ENCODE results near the gene POMT1. TPM values are rescaled to one million over a fixed set of nuclear protein-coding genes. Genes with fewer than 3 reads are reported as not detected.

POMT1 gene
- total and polyA plus RNA-seq, 4 donors: 11.9 to 28.3 (median 23.1) TPM

GRCh38 chr9:131565369-131565768, 62.7 kb downstream of the POMT1 start:
- Histone ChIP-seq H3K9me3 (ENCODE audit: control insufficient read depth in 4 of 4, insufficient read depth in 3 of 4, low read length in 3 of 4) (peaks cover 0 to 5% (median 0%) of the 10 kb centered on the region in 4 donors), H3K27ac (ENCODE audit: low read depth in 1 of 2, low read length in 1 of 2) (no peak overlapping the region), H3K4me1 (ENCODE audit: control insufficient read depth in 5 of 5, insufficient read depth in 5 of 5, low read length in 5 of 5) (no peaks in the 10 kb centered on the region), H3K9ac (ENCODE audit: insufficient read depth in 1 of 2, low read length in 2 of 2) (no peak overlapping the region), H3K4me3 (no peak overlapping the region), H3K27me3 (ENCODE audit: control insufficient read depth in 3 of 3, insufficient read depth in 3 of 3, low read length in 2 of 3) (no peaks in the 10 kb centered on the region), H3K36me3 (ENCODE audit: control insufficient read depth in 4 of 4, insufficient read depth in 4 of 4, low read length in 4 of 4) (peaks cover 2 to 5% (median 4%) of the 10 kb centered on the region in 4 donors)
- no peak for ATAC-seq (ENCODE audit: insufficient read depth, low FRiP score)
- WGBS, 2 donors: 95 to 98% methylated on average over 5 of the region's 5 CpGs
- TF ChIP-seq CTCF (IDR thresholded peaks at IDR 0.05; ENCODE audit: control extremely low read depth, extremely low read depth): no peak
- no peak for DNase-seq

GRCh38 chr9:131566158-131566557, 63.4 kb downstream of the POMT1 start:
- DNase-seq: no peak

GRCh38 chr9:131567910-131568309, 65.2 kb downstream of the POMT1 start:
- no peak for TF ChIP-seq CTCF (IDR thresholded peaks at IDR 0.05; ENCODE audit: control extremely low read depth, extremely low read depth)
- Histone ChIP-seq H3K4me3 (no peak overlapping the region), H3K36me3 (ENCODE audit: control insufficient read depth in 4 of 4, insufficient read depth in 4 of 4, low read length in 4 of 4) (peaks cover 2 to 11% (median 4%) of the 10 kb centered on the region in 4 donors), H3K27ac (ENCODE audit: low read depth in 1 of 2, low read length in 1 of 2) (no peak overlapping the region), H3K9ac (ENCODE audit: insufficient read depth in 1 of 2, low read length in 2 of 2) (no peak overlapping the region), H3K9me3 (ENCODE audit: control insufficient read depth in 4 of 4, insufficient read depth in 3 of 4, low read length in 3 of 4) (no peaks in the 10 kb centered on the region), H3K4me1 (ENCODE audit: control insufficient read depth in 5 of 5, insufficient read depth in 5 of 5, low read length in 5 of 5) (no peaks in the 10 kb centered on the region), H3K27me3 (ENCODE audit: control insufficient read depth in 3 of 3, insufficient read depth in 3 of 3, low read length in 2 of 3) (no peaks in the 10 kb centered on the region)
- ATAC-seq (ENCODE audit: insufficient read depth, low FRiP score) (no peak), DNase-seq (no peak)
- WGBS, 2 donors: 96 to 97% methylated on average over 8 of the region's 8 CpGs

More at GRCh38 chr9:131566158-131566557, 63.4 kb downstream of the POMT1 start:
- Histone ChIP-seq H3K9ac (ENCODE audit: insufficient read depth in 1 of 2, low read length in 2 of 2) (no peak overlapping the region), H3K27ac (ENCODE audit: low read depth in 1 of 2, low read length in 1 of 2) (no peak overlapping the region), H3K4me3 (no peak overlapping the region), H3K27me3 (ENCODE audit: control insufficient read depth in 3 of 3, insufficient read depth in 3 of 3, low read length in 2 of 3) (no peaks in the 10 kb centered on the region), H3K9me3 (ENCODE audit: control insufficient read depth in 4 of 4, insufficient read depth in 3 of 4, low read length in 3 of 4) (peaks cover 0 to 5% (median 0%) of the 10 kb centered on the region in 4 donors), H3K4me1 (ENCODE audit: control insufficient read depth in 5 of 5, insufficient read depth in 5 of 5, low read length in 5 of 5) (no peaks in the 10 kb centered on the region), H3K36me3 (ENCODE audit: control insufficient read depth in 4 of 4, insufficient read depth in 4 of 4, low read length in 4 of 4) (peaks cover 2 to 7% (median 4%) of the 10 kb centered on the region in 4 donors)
- TF ChIP-seq CTCF (IDR thresholded peaks at IDR 0.05; ENCODE audit: control extremely low read depth, extremely low read depth): no peak
- no peak for ATAC-seq (ENCODE audit: insufficient read depth, low FRiP score)
- WGBS, 2 donors: 99 to 100% methylated on average over 3 of the region's 3 CpGs

Small RNAs within 50 kb of the gene (small RNA-seq; reads per million reads assigned to genes)
- gene SNORD62A (ENCODE audit: low replicate concordance) (0.40 reads per million, percentile 51 among the genes with 10 or more reads in this experiment), gene SNORD62B (ENCODE audit: low replicate concordance) (0.29 reads per million, percentile 32 among the genes with 10 or more reads in this experiment)

Other genes with a start within 250 kb of the POMT1 start
- gene FAM78A, start 226.4 kb upstream of the POMT1 start, total RNA-seq: 10 to 100 TPM in 1 of 2 donors, 1 to 10 TPM in 1; 8.4 to 10.8 TPM
- gene FAM78A, start 226.4 kb upstream of the POMT1 start, polyA plus RNA-seq: 1 to 10 TPM; 5.4 to 7.2 TPM
- gene PLPP7, start 213.2 kb upstream of the POMT1 start, total RNA-seq: 1 to 10 TPM; 1.2 to 1.8 TPM
- gene PLPP7, start 213.2 kb upstream of the POMT1 start, polyA plus RNA-seq: under 1 TPM; 0.79 to 0.90 TPM
- 100 to 1,000 TPM; 124 to 171 TPM for gene PRRC2B, start 108.8 kb upstream of the POMT1 start, total RNA-seq
- gene PRRC2B, start 108.8 kb upstream of the POMT1 start, polyA plus RNA-seq: 10 to 100 TPM; 39.4 to 59.0 TPM
- 10 to 100 TPM; 17.6 to 28.6 TPM for gene UCK1, start 28.3 kb downstream of the POMT1 start, total RNA-seq
- 10 to 100 TPM; 24.1 to 26.0 TPM for gene UCK1, start 28.3 kb downstream of the POMT1 start, polyA plus RNA-seq
- 1 to 10 TPM; 5.9 to 7.9 TPM for gene PRRT1B, start 42.6 kb downstream of the POMT1 start, total RNA-seq
- 1 to 10 TPM in 1 of 2 donors, under 1 TPM in 1; 0.96 to 1.7 TPM for gene PRRT1B, start 42.6 kb downstream of the POMT1 start, polyA plus RNA-seq
- 100 to 1,000 TPM in 1 of 2 donors, 10 to 100 TPM in 1; 56.8 to 134 TPM for gene RAPGEF1, start 237.2 kb downstream of the POMT1 start, total RNA-seq
- 10 to 100 TPM; 38.9 to 53.3 TPM for gene RAPGEF1, start 237.2 kb downstream of the POMT1 start, polyA plus RNA-seq